Hepatocyte (in vitro differentiated cells): ENCODE measurements around the gene CNOT4.

ENCODE experiments used
- EZH2 ChIP-seq: fragments of 200-600 bp; sonication (generic); IDR thresholded peaks from 2 replicates; pipeline ENCODE4 v1.6.1; 2016; ENCODE audit warnings: antibody characterized with exemption, mild to moderate bottlenecking, borderline replicate concordance
- TF ChIP-seq, protein P1 (sequence below): fragments of 200-600 bp; sonication (generic); IDR thresholded peaks from 2 replicates; pipeline ENCODE4 v1.5.1; 2016; ENCODE audit warnings: antibody characterized with exemption, mild to moderate bottlenecking; ENCODE audit not compliant: poor library complexity

DNA sequence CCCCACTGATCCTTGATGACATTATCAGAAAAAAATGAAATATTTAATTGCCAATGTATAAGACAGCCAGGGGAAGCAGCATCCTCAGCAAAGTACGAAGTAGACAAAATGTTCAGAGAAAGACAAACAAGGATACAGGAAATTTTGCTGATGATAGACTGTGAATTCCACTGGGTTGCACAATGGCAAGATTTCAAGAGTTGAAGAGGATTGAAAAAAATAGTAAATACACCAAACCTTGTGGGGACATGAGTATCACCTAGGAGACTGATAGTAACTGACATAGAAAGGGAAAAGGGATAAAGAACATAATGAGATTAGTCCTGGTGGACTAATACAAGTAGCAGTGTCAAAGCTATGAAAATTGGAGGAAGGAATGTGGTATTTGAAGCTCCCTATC, 16.5 kb downstream of the CNOT4 start:
- TF ChIP-seq, protein P1, sequence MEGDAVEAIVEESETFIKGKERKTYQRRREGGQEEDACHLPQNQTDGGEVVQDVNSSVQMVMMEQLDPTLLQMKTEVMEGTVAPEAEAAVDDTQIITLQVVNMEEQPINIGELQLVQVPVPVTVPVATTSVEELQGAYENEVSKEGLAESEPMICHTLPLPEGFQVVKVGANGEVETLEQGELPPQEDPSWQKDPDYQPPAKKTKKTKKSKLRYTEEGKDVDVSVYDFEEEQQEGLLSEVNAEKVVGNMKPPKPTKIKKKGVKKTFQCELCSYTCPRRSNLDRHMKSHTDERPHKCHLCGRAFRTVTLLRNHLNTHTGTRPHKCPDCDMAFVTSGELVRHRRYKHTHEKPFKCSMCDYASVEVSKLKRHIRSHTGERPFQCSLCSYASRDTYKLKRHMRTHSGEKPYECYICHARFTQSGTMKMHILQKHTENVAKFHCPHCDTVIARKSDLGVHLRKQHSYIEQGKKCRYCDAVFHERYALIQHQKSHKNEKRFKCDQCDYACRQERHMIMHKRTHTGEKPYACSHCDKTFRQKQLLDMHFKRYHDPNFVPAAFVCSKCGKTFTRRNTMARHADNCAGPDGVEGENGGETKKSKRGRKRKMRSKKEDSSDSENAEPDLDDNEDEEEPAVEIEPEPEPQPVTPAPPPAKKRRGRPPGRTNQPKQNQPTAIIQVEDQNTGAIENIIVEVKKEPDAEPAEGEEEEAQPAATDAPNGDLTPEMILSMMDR = no peak
- no peak for TF ChIP-seq EZH2
